Osteoblast (primary cell): ENCODE results near the gene SYT9. TPM values are rescaled to one million over a fixed set of nuclear protein-coding genes. Genes with fewer than 3 reads are reported as not detected.

Experiments used
- DNase-seq: peaks from one replicate; pipeline ENCODE4 v3.0.0; 2011; ENCODE audit warnings: low spot score, mixed read lengths; ENCODE audit not compliant: insufficient read length; ENCODE audit errors: missing footprints
- H2AFZ ChIP-seq: 2 replicates; pipeline ENCODE4 v1.6.0; 2011; ENCODE audit warnings: mild to moderate bottlenecking, low read length
- H3K27ac ChIP-seq: 2 replicates; pipeline ENCODE4 v1.5.1; 2011; ENCODE audit warnings: mild to moderate bottlenecking, low read depth, low read length, moderate library complexity
- H3K27me3 ChIP-seq: 2 replicates; pipeline ENCODE4 v1.6.0; 2012; ENCODE audit warnings: mild to moderate bottlenecking, control low read depth, inconsistent platforms, low read length, moderate library complexity; ENCODE audit not compliant: insufficient read depth
- H3K36me3 ChIP-seq: 2 replicates; pipeline ENCODE4 v1.5.1; 2011; ENCODE audit warnings: mild to moderate bottlenecking, low read length, control low read depth, moderate library complexity; ENCODE audit not compliant: insufficient read depth
- H3K4me1 ChIP-seq: 2 replicates; pipeline ENCODE4 v1.5.1; 2011; ENCODE audit warnings: mild to moderate bottlenecking, low read length, control low read depth, moderate library complexity; ENCODE audit not compliant: insufficient read depth
- H3K4me2 ChIP-seq: 2 replicates; pipeline ENCODE4 v1.6.0; 2011; ENCODE audit warnings: mild to moderate bottlenecking, low read length; ENCODE audit not compliant: insufficient read depth
- H3K4me3 ChIP-seq: fragments of 200-600 bp; sonication (generic); 3 replicates; pipeline ENCODE4 v1.5.1; 2012; ENCODE audit warnings: mild to moderate bottlenecking, low read length, inconsistent platforms; ENCODE audit not compliant: insufficient read depth
- H3K79me2 ChIP-seq: 2 replicates; pipeline ENCODE4 v1.6.0; 2012; ENCODE audit warnings: mild to moderate bottlenecking, low read length, control low read depth, inconsistent platforms; ENCODE audit not compliant: insufficient read depth
- H3K9me3 ChIP-seq: 2 replicates; pipeline ENCODE4 v1.5.1; 2011; ENCODE audit warnings: low read depth, low read length, control low read depth
- H4K20me1 ChIP-seq: 2 replicates; pipeline ENCODE4 v1.6.0; 2012; ENCODE audit warnings: mild to moderate bottlenecking, low read length, control low read depth; ENCODE audit not compliant: insufficient read depth
- CTCF ChIP-seq: IDR thresholded peaks from 2 replicates; pipeline ENCODE4 v1.5.1; 2011; ENCODE audit warnings: mild to moderate bottlenecking, low read depth, low read length, moderate library complexity; ENCODE audit errors: extremely low read depth
- total RNA-seq: library from RNA; depleted of rRNA; stranded (reverse); fragments of >200 nt; gene quantifications from 2 replicates; pipeline ENCODE4 v1.2.3, GENCODE V29; 2012

Gene SYT9
- total RNA-seq, 1 donor = not detected

- DNase-seq = no peak
Measured at GRCh38 chr11:7492253-7492652, 240.5 kb downstream of the SYT9 start.

GRCh38 chr11:7493670-7494069, 242.0 kb downstream of the SYT9 start:
- H2AFZ ChIP-seq = no peak overlapping the region
- no peak overlapping the region for H3K4me2 ChIP-seq
- no peaks in the 10 kb centered on the region for H4K20me1 ChIP-seq
- no peaks in the 10 kb centered on the region for H3K27me3 ChIP-seq
- H3K36me3 ChIP-seq = no peaks in the 10 kb centered on the region
- no peak for DNase-seq
- no peak for TF ChIP-seq CTCF
- no peaks in the 10 kb centered on the region for H3K79me2 ChIP-seq
- peaks cover 10% of the 10 kb centered on the region for H3K4me1 ChIP-seq
- no peaks in the 10 kb centered on the region for H3K9me3 ChIP-seq
- no peak overlapping the region for H3K27ac ChIP-seq
- no peak overlapping the region for H3K4me3 ChIP-seq

More at GRCh38 chr11:7492253-7492652, 240.5 kb downstream of the SYT9 start:
- Histone ChIP-seq H3K9me3 (no peaks in the 10 kb centered on the region), H3K27me3 (no peaks in the 10 kb centered on the region), H3K4me2 (no peak overlapping the region), H3K36me3 (no peaks in the 10 kb centered on the region), H3K27ac (no peak overlapping the region), H3K4me1 (peaks cover 10% of the 10 kb centered on the region), H3K79me2 (no peaks in the 10 kb centered on the region), H4K20me1 (no peaks in the 10 kb centered on the region), H2AFZ (no peak overlapping the region), H3K4me3 (no peak overlapping the region)
- no peak for TF ChIP-seq CTCF

GRCh38 chr11:7494086-7494745, 242.5 kb downstream of the SYT9 start:
- H3K27me3 ChIP-seq = no peaks in the 10 kb centered on the region
- TF ChIP-seq CTCF = no peak
- H3K4me1 ChIP-seq = peaks cover 10% of the 10 kb centered on the region
- no peaks in the 10 kb centered on the region for H3K79me2 ChIP-seq
- H3K36me3 ChIP-seq = no peaks in the 10 kb centered on the region
- no peak overlapping the region for H3K4me3 ChIP-seq
- H2AFZ ChIP-seq = no peak overlapping the region
- no peak overlapping the region for H3K4me2 ChIP-seq
- H4K20me1 ChIP-seq = no peaks in the 10 kb centered on the region
- no peak for DNase-seq
- no peaks in the 10 kb centered on the region for H3K9me3 ChIP-seq
- H3K27ac ChIP-seq = no peak overlapping the region

- Histone ChIP-seq H3K27ac (no peak overlapping the region), H3K9me3 (no peaks in the 10 kb centered on the region), H3K36me3 (no peaks in the 10 kb centered on the region), H2AFZ (no peak overlapping the region), H3K79me2 (no peaks in the 10 kb centered on the region), H3K4me2 (no peak overlapping the region), H3K27me3 (no peaks in the 10 kb centered on the region), H3K4me3 (no peak overlapping the region), H3K4me1 (no peaks in the 10 kb centered on the region), H4K20me1 (no peaks in the 10 kb centered on the region)
- DNase-seq = no peak
- TF ChIP-seq CTCF = no peak
Measured at GRCh38 chr11:7495882-7496551, 244.3 kb downstream of the SYT9 start.
